ENCODE measurements around the gene ARGFX. TPM values are rescaled to one million over a fixed set of nuclear protein-coding genes. Genes with fewer than 3 reads are reported as not detected.

Gene ARGFX
- total and polyA plus RNA-seq, 7 donors: not detected

DNA sequence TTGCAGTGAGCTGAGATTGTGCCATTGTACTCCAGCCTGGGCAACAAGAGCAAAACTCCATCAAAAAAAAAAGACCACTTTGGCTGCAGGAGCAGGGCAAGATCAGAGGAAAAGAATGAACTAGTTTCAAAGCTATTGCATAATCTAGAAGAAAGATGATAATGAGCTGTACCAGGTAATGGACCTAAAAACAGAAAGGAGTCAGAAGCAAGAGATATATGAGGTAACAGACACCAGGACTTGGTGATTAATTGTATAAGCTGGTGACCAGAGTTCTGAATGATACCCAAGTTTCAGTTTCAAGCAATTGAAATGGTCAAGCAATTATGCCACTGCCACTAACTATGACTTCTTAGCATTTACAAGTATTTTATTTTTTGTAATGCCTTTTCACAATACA, 24.8 kb upstream of the ARGFX start:
- intact Hi-C loops (cut with DNase I): loop anchor here (10.0 kb wide), 6 partner anchors 102 to 1142 kb away; partner anchors contain the start of genes EAF2 (in 1 of the 2), FAM162A (in 1 of the 2), IQCB1 (in 1 of the 2) and MIX23 (in 1 of the 2)
- no peak overlapping the region for H3K27ac ChIP-seq
- no peaks in the 10 kb centered on the region for H3K36me3 ChIP-seq (ENCODE audit: insufficient read depth in 1 of 2, low read depth in 1 of 2)
- DNase-seq (no peak), ATAC-seq (no peak)
- H3K27me3 ChIP-seq (ENCODE audit: insufficient read depth in 3 of 3, low read length in 2 of 3): no peaks in the 10 kb centered on the region
- H3K4me3 ChIP-seq: no peak overlapping the region
- no peaks in the 10 kb centered on the region for H3K9me3 ChIP-seq
- TF ChIP-seq CTCF (IDR thresholded peaks at IDR 0.05): no peak
- H3K4me1 ChIP-seq: peaks cover 6% of the 10 kb centered on the region

- no peak for TF ChIP-seq CTCF (IDR thresholded peaks at IDR 0.05)
- no peaks in the 10 kb centered on the region for H3K9me3 ChIP-seq
- H3K4me3 ChIP-seq: peak overlapping the region; percentile 75
- no peak for ATAC-seq
- no peak for DNase-seq
- H3K27me3 ChIP-seq (ENCODE audit: insufficient read depth in 3 of 3, low read length in 2 of 3): no peaks in the 10 kb centered on the region
- H3K36me3 ChIP-seq (ENCODE audit: insufficient read depth in 1 of 2, low read depth in 1 of 2): no peaks in the 10 kb centered on the region
- H3K27ac ChIP-seq: no peak overlapping the region
- WGBS, 3 donors: 2% methylated on average over 18 of the region's 18 CpGs
- peaks cover 6% of the 10 kb centered on the region for H3K4me1 ChIP-seq
- intact Hi-C loops (cut with DNase I): loop anchor here (5.0 to 10.0 kb wide), 9 partner anchors 47 to 1140 kb away; partner anchors contain the start of genes EAF2 (in 1 of the 2), FAM162A (in 1 of the 2), FBXO40 (in 1 of the 2) and IQCB1 (in 1 of the 2)
Measured at GRCh38 chr3:121545049-121545573, 22.6 kb upstream of the ARGFX start.

GRCh38 chr3:121545574-121546455, 21.9 kb upstream of the ARGFX start, which contains the start of gene POLQ:
Gene POLQ, minus strand, starts transcription at chr3:121545988. Its CDS starts 111 bp downstream, at chr3:121545877.
- Histone ChIP-seq H3K9me3 (no peaks in the 10 kb centered on the region), H3K27me3 (ENCODE audit: insufficient read depth in 3 of 3, low read length in 2 of 3) (no peaks in the 10 kb centered on the region), H3K36me3 (ENCODE audit: insufficient read depth in 1 of 2, low read depth in 1 of 2) (no peaks in the 10 kb centered on the region), H3K4me1 (peaks cover 6% of the 10 kb centered on the region), H3K4me3 (peak within 1 kb of the TSS; percentile 75), H3K27ac (peak within 1 kb of the TSS; percentile 80)
- ATAC-seq (peak; percentile 97 to 99 (median 98)), DNase-seq (peak; percentile 87 to 93)
- WGBS, 3 donors: 0% methylated on average over 38 to 42 of the region's 42 CpGs
- no peak for TF ChIP-seq CTCF (IDR thresholded peaks at IDR 0.05)
- intact Hi-C loops (cut with DNase I): loop anchor here (5.0 to 10.0 kb wide), 9 partner anchors 46 to 1139 kb away; partner anchors contain the start of genes EAF2 (in 1 of the 2), FAM162A (in 1 of the 2), FBXO40 (in 1 of the 2) and IQCB1 (in 1 of the 2)

DNA sequence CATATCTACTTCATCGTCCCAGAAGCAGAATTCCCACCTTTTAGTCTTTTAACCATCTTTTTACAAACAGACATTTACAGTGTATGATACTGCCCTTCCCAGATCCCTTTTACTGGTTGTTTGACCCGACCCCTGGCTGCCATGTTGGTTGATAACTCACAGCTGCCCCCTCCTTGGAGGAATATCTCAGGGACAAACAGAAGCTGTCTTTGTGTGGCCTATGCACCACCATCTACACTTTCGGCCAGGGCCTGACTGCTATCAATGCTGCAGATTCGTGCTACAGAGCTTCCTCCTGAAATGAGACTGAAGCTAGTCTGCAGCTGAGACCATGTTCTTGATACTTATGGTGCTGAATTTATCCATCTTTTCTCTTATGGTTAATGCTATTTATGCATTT, 15.4 kb upstream of the ARGFX start:
- TF ChIP-seq CTCF (IDR thresholded peaks at IDR 0.05): no peak
- 42 to 50% (median 50%) methylated on average over 4 of the region's 4 CpGs for WGBS, 3 donors
- ATAC-seq (no peak), DNase-seq (no peak)
- H3K4me1 ChIP-seq: no peaks in the 10 kb centered on the region
- no peaks in the 10 kb centered on the region for H3K36me3 ChIP-seq (ENCODE audit: insufficient read depth in 1 of 2, low read depth in 1 of 2)
- no peaks in the 10 kb centered on the region for H3K9me3 ChIP-seq
- no peak overlapping the region for H3K27ac ChIP-seq
- peak overlapping the region; percentile 29 for H3K4me3 ChIP-seq
- intact Hi-C loops (cut with DNase I): loop anchor here in 1 of 2 donors (5.0 kb wide), 1 partner anchor 95 kb away; no protein-coding TSS in a partner anchor
- H3K27me3 ChIP-seq (ENCODE audit: insufficient read depth in 3 of 3, low read length in 2 of 3): no peaks in the 10 kb centered on the region

All from psoas muscle (tissue), 8 donors.